HCT116 (cell line): ENCODE data around the gene TGM6.

Source experiments
- EZH2phosphoT487 ChIP-seq: fragments of 200-600 bp; IDR thresholded peaks from 2 replicates; pipeline ENCODE4 v1.6.1; 2018; ENCODE audit warnings: antibody characterized with exemption, borderline replicate concordance
- FOSL1 ChIP-seq: IDR thresholded peaks from 2 replicates; pipeline ENCODE4 v1.6.1; 2012; ENCODE audit warnings: low read depth
- POLR2A ChIP-seq: IDR thresholded peaks from 2 replicates; pipeline ENCODE4 v1.7.0; 2011; ENCODE audit warnings: borderline replicate concordance; ENCODE audit not compliant: insufficient read depth, insufficient read length; ENCODE audit errors: extremely low read depth
- ZBTB33 ChIP-seq: IDR thresholded peaks from 2 replicates; pipeline ENCODE4 v1.6.1; 2011; ENCODE audit warnings: mild to moderate bottlenecking, low read length, moderate library complexity; ENCODE audit not compliant: insufficient replicate concordance; ENCODE audit errors: extremely low read depth
- ZNF274 ChIP-seq: fragments of 200-500 bp; sonication (Bioruptor generic); IDR thresholded peaks from 2 replicates; pipeline ENCODE4 v1.6.1; 2014; ENCODE audit warnings: mild to moderate bottlenecking, low read depth, low read length, inconsistent platforms
- TF ChIP-seq, protein P1 (sequence below), 3 experiments: fragments of 200-600 bp in 1 of 3; sonication (generic) in 1 of 3; IDR thresholded peaks in 2 of 3; conservative IDR thresholded peaks in 1 of 3; 2 replicates each; pipeline ENCODE4 v1.5.1; 2012 to 2017; ENCODE audit warnings: low read depth in 2 of 3, low read length in 2 of 3, antibody characterized with exemption in 1 of 3, borderline replicate concordance in 1 of 3, control low read depth in 1 of 3, mild to moderate bottlenecking in 1 of 3, mixed read lengths in 1 of 3, mixed run types in 1 of 3, moderate library complexity in 1 of 3; ENCODE audit not compliant: insufficient read depth in 1 of 3
- TF ChIP-seq, protein P2 (sequence below): IDR thresholded peaks from 2 replicates; pipeline ENCODE4 v1.6.1; 2012; ENCODE audit warnings: low read depth

DNA sequence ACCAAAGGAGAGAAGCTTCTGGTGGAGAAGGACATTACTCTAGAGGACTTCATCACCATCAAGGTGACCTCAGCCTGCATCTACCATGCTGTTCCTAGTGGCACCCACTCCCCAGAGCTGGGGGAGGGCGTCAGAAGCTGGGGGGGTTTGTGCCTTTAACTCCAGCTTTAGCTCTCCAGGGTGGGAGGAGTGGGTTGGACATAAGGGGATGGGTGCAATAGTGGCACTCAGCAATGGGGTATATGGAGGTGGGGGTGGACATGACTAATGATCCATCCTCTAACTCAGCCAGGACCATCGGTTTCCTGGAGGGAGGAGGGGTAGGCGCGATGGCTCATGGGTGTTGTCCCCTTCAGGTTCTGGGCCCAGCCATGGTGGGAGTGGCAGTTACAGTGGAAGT lies 49.8 kb downstream of the TGM6 start:
- TF ChIP-seq, protein P1, sequence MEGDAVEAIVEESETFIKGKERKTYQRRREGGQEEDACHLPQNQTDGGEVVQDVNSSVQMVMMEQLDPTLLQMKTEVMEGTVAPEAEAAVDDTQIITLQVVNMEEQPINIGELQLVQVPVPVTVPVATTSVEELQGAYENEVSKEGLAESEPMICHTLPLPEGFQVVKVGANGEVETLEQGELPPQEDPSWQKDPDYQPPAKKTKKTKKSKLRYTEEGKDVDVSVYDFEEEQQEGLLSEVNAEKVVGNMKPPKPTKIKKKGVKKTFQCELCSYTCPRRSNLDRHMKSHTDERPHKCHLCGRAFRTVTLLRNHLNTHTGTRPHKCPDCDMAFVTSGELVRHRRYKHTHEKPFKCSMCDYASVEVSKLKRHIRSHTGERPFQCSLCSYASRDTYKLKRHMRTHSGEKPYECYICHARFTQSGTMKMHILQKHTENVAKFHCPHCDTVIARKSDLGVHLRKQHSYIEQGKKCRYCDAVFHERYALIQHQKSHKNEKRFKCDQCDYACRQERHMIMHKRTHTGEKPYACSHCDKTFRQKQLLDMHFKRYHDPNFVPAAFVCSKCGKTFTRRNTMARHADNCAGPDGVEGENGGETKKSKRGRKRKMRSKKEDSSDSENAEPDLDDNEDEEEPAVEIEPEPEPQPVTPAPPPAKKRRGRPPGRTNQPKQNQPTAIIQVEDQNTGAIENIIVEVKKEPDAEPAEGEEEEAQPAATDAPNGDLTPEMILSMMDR (IDR thresholded peaks at IDR 0.05 in 2 of 3, conservative IDR thresholded peaks at IDR 0.05 in 1 of 3; ENCODE audit: borderline replicate concordance in 1 of 3, insufficient read depth in 1 of 3, low read depth in 2 of 3, low read length in 2 of 3) = no peak
- no peak for TF ChIP-seq ZNF274
- no peak for TF ChIP-seq EZH2phosphoT487
- no peak for TF ChIP-seq ZBTB33
- no peak for TF ChIP-seq FOSL1
- TF ChIP-seq, protein P2, sequence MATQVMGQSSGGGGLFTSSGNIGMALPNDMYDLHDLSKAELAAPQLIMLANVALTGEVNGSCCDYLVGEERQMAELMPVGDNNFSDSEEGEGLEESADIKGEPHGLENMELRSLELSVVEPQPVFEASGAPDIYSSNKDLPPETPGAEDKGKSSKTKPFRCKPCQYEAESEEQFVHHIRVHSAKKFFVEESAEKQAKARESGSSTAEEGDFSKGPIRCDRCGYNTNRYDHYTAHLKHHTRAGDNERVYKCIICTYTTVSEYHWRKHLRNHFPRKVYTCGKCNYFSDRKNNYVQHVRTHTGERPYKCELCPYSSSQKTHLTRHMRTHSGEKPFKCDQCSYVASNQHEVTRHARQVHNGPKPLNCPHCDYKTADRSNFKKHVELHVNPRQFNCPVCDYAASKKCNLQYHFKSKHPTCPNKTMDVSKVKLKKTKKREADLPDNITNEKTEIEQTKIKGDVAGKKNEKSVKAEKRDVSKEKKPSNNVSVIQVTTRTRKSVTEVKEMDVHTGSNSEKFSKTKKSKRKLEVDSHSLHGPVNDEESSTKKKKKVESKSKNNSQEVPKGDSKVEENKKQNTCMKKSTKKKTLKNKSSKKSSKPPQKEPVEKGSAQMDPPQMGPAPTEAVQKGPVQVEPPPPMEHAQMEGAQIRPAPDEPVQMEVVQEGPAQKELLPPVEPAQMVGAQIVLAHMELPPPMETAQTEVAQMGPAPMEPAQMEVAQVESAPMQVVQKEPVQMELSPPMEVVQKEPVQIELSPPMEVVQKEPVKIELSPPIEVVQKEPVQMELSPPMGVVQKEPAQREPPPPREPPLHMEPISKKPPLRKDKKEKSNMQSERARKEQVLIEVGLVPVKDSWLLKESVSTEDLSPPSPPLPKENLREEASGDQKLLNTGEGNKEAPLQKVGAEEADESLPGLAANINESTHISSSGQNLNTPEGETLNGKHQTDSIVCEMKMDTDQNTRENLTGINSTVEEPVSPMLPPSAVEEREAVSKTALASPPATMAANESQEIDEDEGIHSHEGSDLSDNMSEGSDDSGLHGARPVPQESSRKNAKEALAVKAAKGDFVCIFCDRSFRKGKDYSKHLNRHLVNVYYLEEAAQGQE = no peak
- TF ChIP-seq POLR2A = no peak
